SK-N-SH treated with all-trans-retinoic acid at 6 μM for 48 hours (cell line): ENCODE measurements around the gene NTM.

Experiments
- ATAC-seq: fragments of 200-7000 bp; cut with Tn5 transposase; 3 replicates; pipeline ENCODE4 v1.9.1; 2020; ENCODE audit warnings: mild to moderate bottlenecking, moderate library complexity
- ARNTL ChIP-seq: fragments of 450-650 bp; formaldehyde crosslinking; IDR thresholded peaks from 2 replicates; pipeline ENCODE4 v1.5.0; 2020; ENCODE audit warnings: low read depth, mild to moderate bottlenecking, moderate library complexity, borderline replicate concordance
- CSDC2 ChIP-seq: fragments of 250-450 bp; sonication (Bioruptor Pico); IDR thresholded peaks from 2 replicates; pipeline ENCODE4 v1.5.0; 2020; ENCODE audit warnings: mild to moderate bottlenecking, moderate library complexity
- ESRRG ChIP-seq: fragments of 250-450 bp; sonication (Bioruptor Pico); IDR thresholded peaks from 2 replicates; pipeline ENCODE4 v1.6.1; 2021; ENCODE audit warnings: mild to moderate bottlenecking
- OSR1 ChIP-seq: fragments of 250-450 bp; sonication (Bioruptor Pico); IDR thresholded peaks from 2 replicates; pipeline ENCODE4 v1.8.0; 2022; ENCODE audit warnings: moderate library complexity, mild to moderate bottlenecking, inconsistent platforms
- PPARA ChIP-seq: fragments of 250-450 bp; sonication (Bioruptor Pico); IDR thresholded peaks from 2 replicates; pipeline ENCODE4 v1.5.0; 2020; ENCODE audit warnings: mild to moderate bottlenecking, borderline replicate concordance
- RARB ChIP-seq: fragments of 250-450 bp; sonication (Bioruptor Pico); IDR thresholded peaks from 2 replicates; pipeline ENCODE4 v1.8.0; 2021; ENCODE audit warnings: mild to moderate bottlenecking, moderate library complexity
- SNAI2 ChIP-seq: fragments of 250-450 bp; sonication (Bioruptor Pico); IDR thresholded peaks from 2 replicates; pipeline ENCODE4 v1.5.0; 2020; ENCODE audit warnings: mild to moderate bottlenecking, moderate library complexity
- ZFP30 ChIP-seq: fragments of 450-650 bp; formaldehyde crosslinking; IDR thresholded peaks from 2 replicates; pipeline ENCODE4 v1.5.0; 2022; ENCODE audit warnings: mild to moderate bottlenecking, moderate library complexity
- ZNF70 ChIP-seq: fragments of 450-650 bp; formaldehyde crosslinking; IDR thresholded peaks from 2 replicates; pipeline ENCODE4 v1.5.0; 2020; ENCODE audit warnings: mild to moderate bottlenecking, moderate library complexity
- TF ChIP-seq, protein P1 (sequence below): fragments of 250-450 bp; sonication (Bioruptor Pico); IDR thresholded peaks from 2 replicates; pipeline ENCODE4 v1.8.0; 2020; ENCODE audit warnings: mild to moderate bottlenecking, moderate library complexity, borderline replicate concordance
- TF ChIP-seq, protein P2 (sequence below): fragments of 250-450 bp; sonication (Bioruptor Pico); IDR thresholded peaks from 2 replicates; pipeline ENCODE4 v1.5.1; 2021; ENCODE audit warnings: mild to moderate bottlenecking, moderate library complexity
- TF ChIP-seq, protein P3 (sequence below): fragments of 250-450 bp; sonication (Bioruptor Pico); IDR thresholded peaks from 2 replicates; pipeline ENCODE4 v1.8.0; 2021; ENCODE audit warnings: low read depth, mild to moderate bottlenecking, moderate library complexity, borderline replicate concordance

The NTM gene

DNA sequence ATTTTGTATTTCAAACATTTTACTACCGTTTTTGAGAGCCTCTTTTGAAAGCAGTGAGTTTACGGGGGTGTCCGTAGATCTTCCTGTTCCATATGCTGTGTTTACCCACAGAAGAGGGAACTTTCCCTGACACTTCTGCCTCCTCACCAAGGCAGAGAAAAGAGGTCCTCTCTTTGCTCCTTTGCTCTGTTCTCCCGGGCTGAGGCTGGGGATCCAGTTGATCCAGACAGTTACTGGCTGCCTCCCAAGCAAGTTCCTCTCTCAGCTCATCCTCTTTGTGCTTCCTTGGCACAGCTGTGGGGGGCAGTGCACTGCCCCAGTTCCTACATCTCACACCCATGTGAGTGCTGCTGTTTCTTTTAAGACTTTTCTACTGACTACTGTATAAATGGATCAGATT, 813.7 kb downstream of the NTM start:
- TF ChIP-seq RARB (CRISPR knock-in tag) (no peak), PPARA (no peak), CSDC2 (CRISPR knock-in tag) (no peak), ARNTL (CRISPR knock-in tag) (no peak), ZNF70 (CRISPR knock-in tag) (no peak), ZFP30 (CRISPR knock-in tag) (no peak), OSR1 (CRISPR knock-in tag) (no peak)
- TF ChIP-seq, protein P1, sequence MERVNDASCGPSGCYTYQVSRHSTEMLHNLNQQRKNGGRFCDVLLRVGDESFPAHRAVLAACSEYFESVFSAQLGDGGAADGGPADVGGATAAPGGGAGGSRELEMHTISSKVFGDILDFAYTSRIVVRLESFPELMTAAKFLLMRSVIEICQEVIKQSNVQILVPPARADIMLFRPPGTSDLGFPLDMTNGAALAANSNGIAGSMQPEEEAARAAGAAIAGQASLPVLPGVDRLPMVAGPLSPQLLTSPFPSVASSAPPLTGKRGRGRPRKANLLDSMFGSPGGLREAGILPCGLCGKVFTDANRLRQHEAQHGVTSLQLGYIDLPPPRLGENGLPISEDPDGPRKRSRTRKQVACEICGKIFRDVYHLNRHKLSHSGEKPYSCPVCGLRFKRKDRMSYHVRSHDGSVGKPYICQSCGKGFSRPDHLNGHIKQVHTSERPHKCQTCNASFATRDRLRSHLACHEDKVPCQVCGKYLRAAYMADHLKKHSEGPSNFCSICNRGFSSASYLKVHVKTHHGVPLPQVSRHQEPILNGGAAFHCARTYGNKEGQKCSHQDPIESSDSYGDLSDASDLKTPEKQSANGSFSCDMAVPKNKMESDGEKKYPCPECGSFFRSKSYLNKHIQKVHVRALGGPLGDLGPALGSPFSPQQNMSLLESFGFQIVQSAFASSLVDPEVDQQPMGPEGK (CRISPR knock-in tag): no peak
- TF ChIP-seq, protein P2, sequence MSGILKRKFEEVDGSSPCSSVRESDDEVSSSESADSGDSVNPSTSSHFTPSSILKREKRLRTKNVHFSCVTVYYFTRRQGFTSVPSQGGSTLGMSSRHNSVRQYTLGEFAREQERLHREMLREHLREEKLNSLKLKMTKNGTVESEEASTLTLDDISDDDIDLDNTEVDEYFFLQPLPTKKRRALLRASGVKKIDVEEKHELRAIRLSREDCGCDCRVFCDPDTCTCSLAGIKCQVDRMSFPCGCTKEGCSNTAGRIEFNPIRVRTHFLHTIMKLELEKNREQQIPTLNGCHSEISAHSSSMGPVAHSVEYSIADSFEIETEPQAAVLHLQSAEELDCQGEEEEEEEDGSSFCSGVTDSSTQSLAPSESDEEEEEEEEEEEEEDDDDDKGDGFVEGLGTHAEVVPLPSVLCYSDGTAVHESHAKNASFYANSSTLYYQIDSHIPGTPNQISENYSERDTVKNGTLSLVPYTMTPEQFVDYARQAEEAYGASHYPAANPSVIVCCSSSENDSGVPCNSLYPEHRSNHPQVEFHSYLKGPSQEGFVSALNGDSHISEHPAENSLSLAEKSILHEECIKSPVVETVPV (CRISPR knock-in tag): no peak
- TF ChIP-seq, protein P3, sequence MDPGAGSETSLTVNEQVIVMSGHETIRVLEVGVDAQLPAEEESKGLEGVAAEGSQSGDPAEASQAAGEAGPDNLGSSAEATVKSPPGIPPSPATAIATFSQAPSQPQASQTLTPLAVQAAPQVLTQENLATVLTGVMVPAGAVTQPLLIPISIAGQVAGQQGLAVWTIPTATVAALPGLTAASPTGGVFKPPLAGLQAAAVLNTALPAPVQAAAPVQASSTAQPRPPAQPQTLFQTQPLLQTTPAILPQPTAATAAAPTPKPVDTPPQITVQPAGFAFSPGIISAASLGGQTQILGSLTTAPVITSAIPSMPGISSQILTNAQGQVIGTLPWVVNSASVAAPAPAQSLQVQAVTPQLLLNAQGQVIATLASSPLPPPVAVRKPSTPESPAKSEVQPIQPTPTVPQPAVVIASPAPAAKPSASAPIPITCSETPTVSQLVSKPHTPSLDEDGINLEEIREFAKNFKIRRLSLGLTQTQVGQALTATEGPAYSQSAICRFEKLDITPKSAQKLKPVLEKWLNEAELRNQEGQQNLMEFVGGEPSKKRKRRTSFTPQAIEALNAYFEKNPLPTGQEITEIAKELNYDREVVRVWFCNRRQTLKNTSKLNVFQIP (CRISPR knock-in tag): no peak
- no peak for ATAC-seq

DNA sequence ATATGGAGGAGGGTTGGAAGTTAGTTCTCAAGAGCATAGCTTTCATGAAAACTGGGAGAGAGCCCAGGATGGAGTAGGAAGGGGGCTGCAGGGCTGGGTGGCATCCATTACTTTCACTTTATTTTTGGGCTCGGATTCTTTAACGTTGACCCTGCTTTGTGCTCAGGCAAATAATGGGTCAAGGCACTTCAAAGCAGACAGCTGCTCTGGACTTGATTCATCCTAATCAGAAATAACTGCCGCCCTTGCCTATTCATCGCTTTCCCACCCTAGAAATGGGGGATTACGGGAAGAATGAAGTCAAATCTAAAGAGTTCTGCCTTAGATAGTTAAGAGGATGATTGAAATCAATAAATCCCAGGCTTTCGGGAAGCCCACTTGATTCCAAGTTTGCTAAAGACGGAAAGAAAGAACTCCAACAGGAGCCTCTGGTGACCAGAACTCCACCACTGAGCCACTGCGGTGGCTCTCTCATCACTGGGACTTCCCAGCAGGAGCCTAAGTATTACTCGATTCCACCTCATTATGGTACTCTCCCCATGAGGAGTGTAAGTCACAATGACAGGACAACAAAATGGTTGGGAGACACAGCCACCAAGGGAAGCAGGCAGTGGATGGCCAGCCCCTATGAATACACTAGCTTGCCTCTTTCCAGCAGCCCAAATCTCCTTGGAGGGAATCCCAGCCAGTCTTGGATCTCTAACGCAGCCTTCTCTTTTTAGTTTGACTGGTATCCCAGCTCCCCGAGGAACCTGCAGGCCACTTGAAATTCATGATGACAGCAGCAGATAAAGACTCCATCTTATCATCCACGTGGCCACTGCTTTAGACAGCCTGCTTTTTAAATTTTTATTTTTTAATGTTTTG, 815.5 kb downstream of the NTM start:
- ATAC-seq: no peak
- TF ChIP-seq ZFP30 (CRISPR knock-in tag): no peak
- TF ChIP-seq, protein P3 (CRISPR knock-in tag): no peak
- no peak for TF ChIP-seq RARB (CRISPR knock-in tag)
- TF ChIP-seq, protein P1 (CRISPR knock-in tag): no peak
- TF ChIP-seq PPARA: no peak
- no peak for TF ChIP-seq OSR1 (CRISPR knock-in tag)

DNA sequence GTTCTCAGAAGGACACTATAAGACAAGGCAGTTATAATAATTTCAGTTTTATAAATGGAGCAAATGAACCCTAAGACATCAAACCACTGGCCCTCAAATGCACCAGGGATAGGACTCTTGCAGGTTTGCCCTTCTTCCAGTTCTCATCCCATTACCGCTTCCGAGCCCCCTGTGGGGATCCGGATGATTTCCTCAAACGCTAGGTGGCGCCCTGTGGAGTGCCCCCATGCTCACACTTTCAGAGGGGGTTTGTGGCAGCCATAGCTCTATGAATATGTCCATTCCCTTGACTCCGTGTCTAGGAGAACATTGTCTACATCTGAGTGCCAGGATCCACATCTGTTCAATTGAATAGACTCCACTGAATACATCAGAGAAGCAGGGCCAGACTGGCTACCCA, 816.3 kb downstream of the NTM start:
- TF ChIP-seq PPARA (no peak), OSR1 (CRISPR knock-in tag) (no peak)
- no peak for ATAC-seq

DNA sequence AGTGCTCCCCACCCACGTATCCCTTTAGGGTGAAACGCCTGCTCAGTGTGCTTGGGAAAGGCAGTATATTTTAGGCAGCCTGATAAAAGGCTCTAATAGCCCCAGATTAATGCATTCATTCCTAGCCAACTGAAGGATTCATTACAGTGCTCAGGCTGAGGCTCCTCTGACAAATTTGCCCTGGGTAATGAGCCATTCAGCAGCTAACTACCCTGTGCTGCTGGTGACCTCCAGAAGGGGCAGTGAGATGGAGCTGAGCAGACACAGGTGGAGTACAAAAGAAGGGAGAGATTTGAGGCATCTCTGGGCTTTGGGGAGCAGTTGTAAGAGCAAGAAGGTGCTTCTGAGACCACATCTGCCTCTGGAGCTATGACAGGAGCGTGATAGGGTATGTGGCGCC, 817.0 kb downstream of the NTM start:
- ATAC-seq: no peak
- TF ChIP-seq, protein P1 (CRISPR knock-in tag): no peak
- no peak for TF ChIP-seq SNAI2 (CRISPR knock-in tag)
- TF ChIP-seq, protein P2 (CRISPR knock-in tag): no peak
- no peak for TF ChIP-seq CSDC2 (CRISPR knock-in tag)
- no peak for TF ChIP-seq ESRRG (CRISPR knock-in tag)
- no peak for TF ChIP-seq PPARA
- TF ChIP-seq ZFP30 (CRISPR knock-in tag): no peak
